HUDEP-2 (cell line): Measurements from ENCODE around the gene PRDM16.

Experiments used
- DNase-seq, 76 experiments: peaks; one replicate each; lab custom pipeline; 2025; ENCODE audit not compliant: unreplicated experiment in 76 of 76; lab: John Stamatoyannopoulos, UW

The PRDM16 gene

DNA sequence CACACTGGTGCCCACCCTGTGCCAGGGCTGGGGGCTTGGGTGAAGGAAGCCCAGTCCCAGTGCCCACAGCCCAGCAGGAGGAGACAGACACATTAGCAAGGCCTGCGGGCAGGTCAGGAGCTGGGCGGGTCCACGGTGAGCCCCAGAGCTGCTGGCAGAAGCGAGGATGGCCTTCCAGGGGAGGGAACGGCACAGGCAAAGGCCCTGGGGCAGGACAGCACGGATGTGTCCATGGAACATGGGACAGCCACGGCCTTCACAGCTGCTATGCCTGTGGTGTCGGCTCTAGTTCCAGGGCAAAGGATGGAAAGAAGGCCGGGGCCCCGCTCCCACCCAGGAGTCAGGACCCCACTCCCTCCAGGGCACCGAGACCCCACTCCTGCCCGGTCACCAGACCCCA lies 220.5 kb downstream of the PRDM16 start:
- no peak for DNase-seq

DNA sequence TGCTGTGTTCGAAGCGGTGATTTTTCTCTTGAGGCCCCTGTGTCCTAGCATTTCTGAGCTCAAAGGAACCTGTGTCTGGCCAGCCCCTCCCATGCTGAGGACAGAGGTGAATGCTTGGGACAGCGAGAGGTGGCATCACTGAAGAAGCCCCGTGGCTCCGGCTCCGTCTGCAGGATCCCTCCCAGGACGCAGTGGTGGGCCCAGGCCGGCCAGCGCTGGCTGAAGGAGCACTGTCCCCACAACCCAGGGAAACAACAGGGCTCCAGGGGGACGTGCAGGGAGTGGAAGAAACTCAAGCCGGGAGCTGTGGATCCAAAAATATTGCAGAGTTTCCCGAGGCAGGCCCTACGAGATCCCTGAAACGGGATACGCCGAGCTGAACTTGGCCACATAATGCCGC lies 221.4 kb downstream of the PRDM16 start:
- DNase-seq: no peak

GRCh38 chr1:3290915-3291314 lies 221.9 kb downstream of the PRDM16 start:
- no peak for DNase-seq

DNA sequence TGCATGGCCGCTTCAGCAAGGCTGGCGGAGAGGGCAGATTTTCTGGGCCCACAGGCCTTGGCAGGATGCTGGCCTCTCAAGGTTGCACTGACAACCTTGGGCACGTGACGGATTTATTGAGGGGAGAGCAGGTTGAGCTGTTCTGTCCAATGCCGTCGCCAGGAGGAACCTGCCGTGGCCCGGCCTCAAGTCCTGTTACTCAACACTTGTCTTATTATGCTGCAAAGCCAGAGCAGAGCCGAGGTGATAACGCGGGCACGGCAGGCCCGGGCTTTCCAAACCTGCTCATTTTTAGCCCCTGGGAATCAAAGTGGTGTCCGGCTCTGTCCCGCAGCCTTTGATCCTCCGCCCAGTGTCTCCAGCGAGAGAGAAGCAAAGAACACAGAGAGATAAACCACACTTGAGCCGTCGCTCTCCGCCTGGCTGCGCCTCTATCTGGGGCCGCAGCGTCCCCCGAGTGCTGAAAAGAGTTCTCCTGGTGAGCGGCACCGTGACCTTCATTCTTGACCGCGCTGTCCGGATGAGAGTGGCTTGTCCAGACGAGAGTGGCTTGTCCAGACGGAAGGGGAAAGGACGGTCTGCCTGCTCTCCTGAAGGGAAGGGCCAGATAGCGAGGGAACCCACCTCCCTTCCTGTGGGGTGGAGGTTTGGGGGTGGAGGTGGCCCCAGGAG lies 223.2 kb downstream of the PRDM16 start:
- DNase-seq: no peak

DNA sequence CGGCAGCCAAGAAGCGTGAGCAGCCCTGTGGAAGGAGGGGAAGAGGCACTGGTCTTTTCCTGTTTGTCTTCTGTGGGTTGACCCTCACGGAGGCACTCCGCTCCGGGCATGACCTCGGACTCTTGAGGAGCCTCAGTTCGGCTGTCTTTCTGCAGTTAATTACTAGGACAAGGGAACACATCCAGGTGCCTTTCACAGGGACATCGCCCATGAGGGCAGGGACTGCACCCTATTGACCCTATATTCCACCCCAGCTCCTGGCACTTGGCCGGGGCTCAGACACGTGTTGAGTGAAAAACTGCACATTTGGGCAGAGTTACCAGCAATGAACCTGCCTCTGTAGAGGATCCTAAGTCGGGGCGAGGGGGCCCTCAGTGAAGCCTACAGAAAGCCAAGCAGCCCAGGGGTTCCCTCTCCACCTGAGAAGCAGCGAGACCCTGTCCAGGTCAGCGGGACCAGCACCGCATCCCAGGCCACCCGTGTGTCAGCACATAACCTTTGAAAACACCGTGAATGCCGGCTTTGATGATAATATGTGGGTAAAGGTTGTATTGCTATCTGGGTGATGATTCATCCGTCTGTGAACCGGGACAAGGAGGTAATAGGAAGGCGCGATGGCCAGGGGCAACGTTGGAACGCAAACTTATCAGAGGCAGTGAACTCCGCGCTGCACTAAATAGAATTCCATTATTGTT lies 224.0 kb downstream of the PRDM16 start:
- DNase-seq: no peak

GRCh38 chr1:3293563-3294080 lies 224.6 kb downstream of the PRDM16 start:
- no peak for DNase-seq

DNA sequence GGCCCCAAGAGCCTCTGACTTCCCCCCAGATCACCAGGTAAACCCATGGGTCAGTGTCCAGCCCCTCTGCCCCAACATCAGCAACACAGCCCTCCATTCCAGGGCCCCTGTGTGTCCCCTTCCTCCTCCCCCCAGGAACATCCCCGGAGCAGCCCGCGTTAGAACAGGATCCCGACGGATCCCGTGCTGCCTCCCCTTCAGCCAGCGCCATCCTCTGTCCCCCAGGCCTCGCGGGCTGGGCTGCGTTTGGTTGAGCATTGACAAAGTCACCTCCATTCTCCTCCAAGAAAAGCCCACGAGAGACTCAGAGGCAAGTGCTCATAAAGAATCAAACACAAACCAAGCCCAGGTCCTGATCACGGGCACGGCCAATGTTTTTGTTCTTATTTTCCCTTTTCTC lies 225.4 kb downstream of the PRDM16 start:
- no peak for DNase-seq

DNA sequence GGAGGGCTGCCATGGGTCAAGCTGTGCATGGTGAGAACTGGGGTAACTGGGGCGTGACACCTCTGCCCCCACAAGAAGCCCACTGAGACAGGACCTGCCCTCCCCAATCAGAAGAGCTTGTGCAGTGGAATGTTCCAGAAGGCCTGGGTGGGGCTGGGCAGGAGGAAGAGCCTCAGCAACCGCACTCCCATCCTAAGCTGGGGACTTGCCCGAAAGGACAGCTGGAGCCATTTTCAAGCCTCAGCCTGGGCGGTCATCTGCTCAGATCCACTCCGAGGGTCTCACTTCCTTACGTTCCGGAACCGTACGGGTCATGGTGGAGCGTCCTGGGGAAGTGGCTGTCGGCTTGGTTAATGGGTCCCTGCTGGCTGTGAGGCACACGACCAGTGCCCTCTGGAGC lies 226.8 kb downstream of the PRDM16 start:
- DNase-seq: no peak

- DNase-seq: no peak
Observed at GRCh38 chr1:3296326-3296725, 227.3 kb downstream of the PRDM16 start.

DNA sequence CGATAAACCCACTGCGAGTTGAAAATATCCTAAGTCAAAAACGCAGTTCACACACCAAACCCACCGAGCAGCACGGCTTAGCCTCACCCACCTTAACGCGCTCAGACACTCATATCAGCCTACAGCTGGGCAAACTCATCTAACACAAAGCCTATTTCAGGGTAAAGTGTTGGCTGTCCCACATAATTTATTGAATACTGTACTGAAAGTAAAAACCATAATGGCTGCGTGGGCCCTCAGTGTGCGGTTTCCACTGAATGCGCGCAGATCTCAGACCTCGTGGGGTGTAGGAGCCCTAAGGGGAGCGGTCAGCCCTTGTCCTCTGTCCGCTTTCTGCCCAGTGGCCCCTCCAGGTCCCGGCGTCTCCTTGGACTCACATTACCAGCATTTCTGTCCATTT lies 227.8 kb downstream of the PRDM16 start:
- no peak for DNase-seq

GRCh38 chr1:3297756-3298155 lies 228.8 kb downstream of the PRDM16 start:
- DNase-seq: no peak

GRCh38 chr1:3298197-3298596 lies 229.2 kb downstream of the PRDM16 start:
- DNase-seq: no peak

DNA sequence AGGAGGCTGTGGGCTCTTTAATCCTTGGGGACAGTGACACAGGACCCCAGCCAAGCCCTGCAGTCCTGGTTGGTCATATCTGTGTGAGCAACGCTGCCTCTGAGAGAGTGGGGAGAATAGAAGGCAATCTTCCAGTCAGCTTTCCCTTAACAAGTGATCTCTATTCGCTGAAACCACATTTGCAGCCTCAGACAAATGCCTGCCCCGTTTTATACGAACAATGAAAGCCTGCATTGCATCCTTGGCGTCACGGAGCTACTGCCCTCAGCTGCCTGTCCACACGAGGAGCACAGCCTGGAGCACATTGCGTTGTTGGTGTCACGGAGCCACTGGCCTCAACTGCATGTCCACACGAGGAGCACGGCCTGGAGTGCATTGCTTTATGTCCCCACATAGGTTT lies 235.2 kb downstream of the PRDM16 start:
- DNase-seq: no peak

- no peak for DNase-seq
Observed at GRCh38 chr1:3304692-3305091, 235.7 kb downstream of the PRDM16 start.

DNA sequence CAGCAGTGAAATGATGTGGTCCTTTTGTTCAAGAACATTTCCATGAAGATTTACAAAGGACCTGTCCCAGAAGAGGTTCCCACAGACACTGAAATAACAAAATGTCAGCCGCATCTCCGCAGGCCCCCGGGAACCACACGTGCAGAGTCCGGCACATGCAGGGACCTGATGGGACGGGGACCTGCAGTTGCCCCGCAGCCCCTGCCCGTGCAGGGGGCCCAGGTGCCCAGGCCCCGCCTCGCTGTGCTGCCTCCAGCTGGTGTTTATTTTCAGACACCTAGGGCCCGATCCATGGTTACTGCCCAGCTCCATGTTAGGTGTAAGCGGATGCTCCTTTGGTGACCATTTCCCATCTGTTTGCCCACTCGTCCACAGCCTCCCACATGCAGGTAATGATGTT lies 236.2 kb downstream of the PRDM16 start:
- no peak for DNase-seq

GRCh38 chr1:3306583-3307291 lies 237.7 kb downstream of the PRDM16 start:
- no peak for DNase-seq

GRCh38 chr1:3307359-3307758 lies 238.4 kb downstream of the PRDM16 start:
- DNase-seq: no peak

DNA sequence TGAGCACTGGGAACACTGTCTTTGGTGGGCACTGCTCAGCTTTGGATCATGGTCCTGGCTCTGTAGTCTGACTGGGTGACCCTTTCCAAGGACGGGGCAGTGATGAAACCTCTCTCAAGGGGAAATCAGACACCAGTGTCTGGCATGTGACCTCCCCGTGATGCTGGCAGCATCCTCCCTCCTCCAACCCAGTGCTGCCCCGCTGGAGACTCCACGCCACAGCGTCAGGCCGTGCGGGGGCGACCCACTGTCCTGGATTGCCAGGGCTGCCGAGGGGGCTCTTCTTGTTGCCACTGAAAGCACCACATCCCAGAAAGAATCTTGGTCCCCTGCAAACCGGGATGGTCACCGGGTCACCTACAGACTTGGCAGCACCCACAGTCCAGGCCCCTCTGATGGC lies 239.1 kb downstream of the PRDM16 start:
- no peak for DNase-seq

DNA sequence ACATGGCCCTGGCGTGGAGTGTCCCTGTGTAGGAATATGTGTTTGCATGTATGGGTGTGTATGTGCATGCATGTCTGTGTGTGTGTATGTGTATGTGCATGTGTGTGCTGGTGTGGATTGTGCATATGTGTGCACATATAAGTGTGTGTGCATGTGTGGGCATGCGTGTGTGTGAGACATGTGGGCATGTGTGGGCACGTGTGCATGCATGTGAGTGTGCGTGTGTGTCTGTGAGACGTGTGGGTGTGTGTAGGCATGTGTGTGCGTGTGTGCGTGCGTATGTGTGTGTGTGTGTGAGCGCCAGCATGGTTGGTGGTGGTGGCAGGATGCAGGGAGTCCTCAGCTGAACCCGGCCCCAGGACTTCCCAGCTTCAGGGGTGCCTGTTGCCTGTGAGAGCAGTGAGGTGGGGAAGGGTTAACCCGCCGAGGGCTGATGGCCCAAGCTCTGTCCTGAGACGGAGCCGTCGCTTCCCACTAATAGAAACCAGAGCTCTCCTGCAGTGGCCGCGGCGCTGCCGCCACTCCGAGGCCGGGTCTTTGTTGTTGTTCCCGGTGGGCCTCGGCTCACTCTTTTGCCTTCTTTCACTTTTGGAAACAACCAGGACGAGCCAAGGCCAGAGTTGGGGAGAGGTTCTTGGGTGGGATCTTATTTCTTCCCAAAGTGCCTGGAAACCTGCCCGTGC lies 241.9 kb downstream of the PRDM16 start:
- no peak for DNase-seq

- DNase-seq: no peak
Observed at GRCh38 chr1:3311711-3312110, 242.7 kb downstream of the PRDM16 start.

- DNase-seq: no peak
Observed at GRCh38 chr1:3312310-3312897, 243.4 kb downstream of the PRDM16 start.
